HG02973 (cell line): Measurements from ENCODE around the gene SYTL3.
"Not testable (repeated sequence)": the region's sequence is repeated elsewhere in the genome, so short reads cannot be mapped to it uniquely, and the experiment has no call there.

Source experiments
- ATAC-seq: cut with Tn5 transposase; IDR thresholded peaks from one replicate; pipeline ENCODE4 v1.9.1; 2021; ENCODE audit warnings: moderate library complexity; ENCODE audit not compliant: unreplicated experiment

The SYTL3 gene

DNA sequence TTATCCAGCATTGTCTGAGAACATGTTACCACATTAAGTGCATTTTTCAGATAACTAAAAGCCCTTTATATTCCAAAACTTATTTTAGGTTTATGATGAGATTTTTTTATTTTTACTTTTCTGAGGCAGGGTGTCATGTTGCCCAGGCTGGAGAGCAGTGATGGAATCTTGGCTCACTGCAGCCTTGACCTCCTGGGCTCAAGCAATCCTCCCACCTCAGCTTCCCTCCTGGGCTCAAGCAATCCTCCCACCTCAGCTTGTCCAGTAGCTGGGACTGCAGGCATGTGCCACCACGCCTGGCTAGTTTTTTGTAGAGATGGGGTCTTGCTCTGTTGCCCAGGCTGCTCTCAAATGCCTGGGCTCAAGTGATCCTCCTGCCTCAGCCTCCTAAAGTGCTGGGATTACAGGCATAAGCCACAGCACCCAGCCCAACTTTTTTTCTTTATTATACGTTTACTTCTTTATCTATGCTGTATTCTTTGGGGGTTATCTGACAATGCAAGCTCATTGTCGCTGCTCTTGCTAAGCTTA is 11.5 kb upstream of the SYTL3 start:
- no peak for ATAC-seq

DNA sequence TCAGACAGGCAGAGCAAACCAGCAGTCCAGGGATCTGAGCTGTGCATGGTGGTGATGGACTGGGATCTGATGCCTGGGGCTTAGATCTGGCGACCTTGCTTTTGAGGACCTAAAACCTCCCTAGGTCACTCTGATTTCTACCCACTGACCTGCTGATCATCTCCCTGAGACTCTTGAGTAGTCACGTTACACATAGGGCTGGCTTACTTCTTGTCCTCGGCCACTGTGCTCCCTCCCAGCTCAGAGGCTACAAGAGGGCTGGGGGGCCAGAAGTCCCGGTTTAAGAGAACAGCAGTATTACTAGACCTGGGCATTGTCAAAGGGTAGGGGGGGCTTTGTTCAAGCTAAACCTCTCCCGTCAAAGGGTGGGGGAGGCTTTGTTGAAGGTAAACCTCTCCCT is 10.8 kb upstream of the SYTL3 start:
- ATAC-seq: no peak

DNA sequence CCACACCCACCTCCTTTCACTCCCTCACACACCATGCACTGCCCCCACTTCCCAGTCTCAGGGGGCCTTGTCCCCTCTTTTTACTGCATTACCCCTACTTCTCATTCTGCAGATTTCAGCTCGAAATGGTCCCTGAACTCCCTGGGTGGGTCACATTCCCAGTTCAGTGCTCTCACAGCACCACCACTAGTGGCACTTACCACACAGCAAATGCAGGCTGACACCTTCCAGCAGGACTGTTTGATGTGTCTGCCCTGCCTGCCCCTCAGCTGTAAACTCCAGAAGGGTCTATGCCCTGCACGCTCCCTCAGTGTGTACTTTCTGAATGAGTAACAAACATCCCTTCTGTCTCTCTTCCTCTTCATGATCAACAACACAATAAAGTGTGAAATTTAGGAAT is 9.3 kb upstream of the SYTL3 start:
- ATAC-seq: no peak

DNA sequence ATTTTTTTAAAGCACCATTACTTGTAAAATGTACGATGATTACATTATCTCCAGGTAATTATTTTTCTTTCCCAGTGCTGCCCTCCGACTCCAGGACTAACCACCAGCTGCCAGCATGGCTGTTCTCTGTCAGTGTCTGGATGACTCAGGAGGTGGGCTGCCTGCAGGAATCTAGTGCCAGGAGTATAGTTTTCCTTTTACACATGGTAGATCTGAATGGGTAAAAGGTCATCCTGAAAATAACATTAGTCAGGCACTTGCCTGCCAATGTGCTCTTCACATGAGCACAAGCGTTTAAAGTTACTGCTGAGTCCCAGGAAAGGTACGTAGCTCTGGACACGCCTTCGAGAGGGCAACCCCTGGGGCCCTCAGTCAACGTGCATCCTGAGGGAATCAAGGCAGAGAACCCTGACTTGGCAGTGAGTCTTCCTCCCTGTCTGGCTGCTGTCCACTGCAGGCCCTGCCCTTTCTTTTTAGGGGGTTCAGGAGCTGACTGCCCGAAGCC is 7.7 kb upstream of the SYTL3 start:
- no peak for ATAC-seq

DNA sequence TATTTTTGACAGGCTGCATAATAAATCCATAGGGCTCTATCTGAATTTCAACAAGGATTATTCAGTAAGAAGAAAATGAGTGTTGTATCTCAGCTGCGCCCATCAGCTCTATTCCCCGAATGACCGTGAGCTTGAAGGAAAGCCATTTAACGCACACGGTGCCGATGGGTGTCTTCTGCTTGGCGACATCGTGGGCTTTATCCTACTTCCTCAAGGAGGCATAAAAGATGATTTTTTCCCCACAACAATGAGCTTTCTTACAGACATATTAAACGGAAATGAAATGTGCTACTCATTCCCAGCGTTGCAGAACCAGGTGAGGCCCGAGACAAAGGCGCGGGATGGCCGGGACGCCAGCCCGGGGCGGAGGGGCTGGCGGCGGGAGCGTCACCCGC is 6.0 kb upstream of the SYTL3 start:
- ATAC-seq: no peak

DNA sequence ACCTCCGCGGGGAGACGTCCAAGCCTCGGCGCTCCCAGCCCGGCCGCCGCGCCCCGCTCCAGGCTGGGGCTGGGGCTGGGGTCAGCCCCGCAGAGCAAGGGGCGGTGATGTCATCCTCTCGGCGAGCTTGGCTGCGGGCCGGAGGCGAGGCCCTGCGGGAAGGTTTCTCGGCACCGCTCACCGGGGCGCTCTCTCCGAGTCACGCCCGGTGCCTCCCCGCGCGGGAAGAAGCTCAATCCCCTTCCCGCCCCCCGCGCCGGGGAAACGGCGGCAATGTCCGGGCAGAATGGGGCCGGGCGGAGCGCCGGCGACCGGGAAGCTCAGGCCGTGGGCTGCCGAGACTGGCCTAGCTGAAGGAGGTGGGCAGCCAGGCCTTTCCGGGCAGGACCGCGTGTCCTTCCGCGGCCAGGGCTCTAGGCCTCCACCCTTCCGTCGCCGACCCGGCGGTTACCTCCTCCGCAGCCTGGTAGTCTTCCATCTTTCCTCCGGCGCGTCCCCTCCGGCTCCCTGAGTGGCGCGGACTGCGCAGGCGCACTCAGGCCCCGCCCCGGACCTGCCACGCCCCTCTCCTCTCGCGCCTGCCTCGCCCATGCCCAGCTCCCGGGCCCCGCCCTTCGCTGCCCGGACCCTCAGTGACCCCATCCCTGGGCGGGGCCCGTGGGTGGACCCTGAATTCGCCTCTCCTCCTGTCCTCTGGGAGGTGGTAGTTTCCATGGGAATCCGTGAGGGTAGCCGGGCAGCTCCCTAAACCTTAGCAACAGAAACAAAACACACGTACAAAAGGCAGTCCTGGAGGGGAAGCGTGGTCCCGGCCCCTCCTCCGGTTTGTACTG is 5.4 kb upstream of the SYTL3 start, which contains the start of gene DYNLT1:
Gene DYNLT1 (minus strand): TSS at position 513 of the 833 bp plus-strand sequence. CDS start 35 bp downstream, at position 478.
- peak; percentile 51 for ATAC-seq

DNA sequence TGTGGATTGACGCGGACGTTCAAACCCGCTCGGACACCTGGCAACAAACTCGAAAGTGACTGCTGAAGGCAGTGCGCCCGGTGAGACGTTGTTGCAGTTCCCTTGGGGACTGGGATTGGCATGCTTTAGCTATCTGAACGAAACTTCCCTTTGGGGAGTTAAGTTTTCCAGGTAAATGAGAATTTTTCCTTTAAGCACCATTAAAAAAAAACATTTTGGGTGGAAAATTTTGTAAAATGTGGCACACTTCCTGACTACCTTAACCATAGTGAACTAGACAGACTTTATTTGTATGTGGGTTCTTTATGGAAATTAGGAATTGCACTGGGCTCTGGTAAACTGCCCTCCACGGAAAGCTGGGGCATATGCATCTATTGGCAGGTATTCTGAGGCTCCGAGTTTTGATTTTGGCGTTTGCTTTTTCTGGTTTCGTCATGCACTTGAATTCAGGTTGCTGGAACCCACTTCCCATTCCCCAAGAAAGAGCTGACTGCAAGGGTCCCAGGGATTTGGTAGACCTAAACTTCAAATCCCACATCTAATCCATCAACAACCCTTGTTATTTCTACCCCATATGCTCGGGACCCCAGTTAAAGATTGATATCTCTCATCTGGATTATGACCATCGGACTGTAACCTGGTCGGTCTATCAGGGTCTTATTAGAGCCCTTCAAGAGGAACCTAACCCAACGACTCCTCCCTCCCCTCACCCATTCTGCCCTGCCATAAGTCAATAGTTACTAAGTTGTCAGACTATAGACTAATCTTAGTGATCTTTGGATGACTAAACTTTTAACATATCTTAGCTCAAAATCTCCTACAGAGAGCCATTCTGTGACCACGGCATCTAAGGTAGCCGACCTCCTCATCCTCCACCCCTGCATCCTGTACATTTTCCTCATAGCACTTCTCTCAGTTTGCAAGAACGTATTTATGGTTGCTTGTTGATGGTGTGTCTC is 4.5 kb upstream of the SYTL3 start:
- ATAC-seq: no peak

DNA sequence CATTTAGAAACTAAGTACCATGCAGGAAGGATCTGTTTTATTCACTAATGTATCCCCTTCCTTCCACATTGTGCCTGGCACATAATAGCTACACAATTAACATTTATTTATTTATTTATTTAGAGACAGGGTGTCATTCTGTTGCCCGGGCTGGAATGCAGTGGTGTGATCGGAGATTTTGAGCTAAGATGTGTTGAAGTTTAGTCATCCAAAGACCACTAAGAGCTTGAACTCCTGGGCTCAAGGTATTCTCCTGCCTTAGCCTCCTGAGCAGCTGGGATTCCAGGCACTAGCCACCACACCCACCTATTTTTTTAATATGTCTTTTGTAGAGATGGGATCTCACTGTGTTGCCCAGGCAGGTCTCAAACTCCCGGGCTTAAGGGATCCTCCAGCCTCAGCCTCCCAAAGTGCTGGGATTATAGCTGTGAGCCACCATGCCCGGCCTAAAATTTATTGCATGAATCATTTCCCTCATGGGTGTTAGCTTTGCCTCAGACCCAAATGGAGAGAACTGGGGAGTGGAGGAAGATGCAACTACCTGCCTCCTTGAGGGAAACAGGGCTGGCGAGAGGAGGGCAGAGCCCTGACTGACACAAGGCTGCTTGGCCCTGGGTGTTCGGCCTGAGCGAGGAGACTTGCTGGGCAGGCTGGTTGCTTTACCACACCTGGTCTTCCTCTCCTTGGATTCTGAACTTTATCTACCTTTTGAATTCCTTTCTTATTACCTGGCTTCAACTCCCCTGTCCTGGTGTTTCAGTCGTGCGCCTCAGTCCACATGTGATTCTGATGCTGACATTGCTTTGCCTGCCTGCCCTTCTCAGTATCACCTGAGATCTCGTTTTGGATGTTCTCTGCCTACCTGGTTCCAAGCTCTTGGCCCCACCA is 3.6 kb upstream of the SYTL3 start:
- no peak for ATAC-seq

DNA sequence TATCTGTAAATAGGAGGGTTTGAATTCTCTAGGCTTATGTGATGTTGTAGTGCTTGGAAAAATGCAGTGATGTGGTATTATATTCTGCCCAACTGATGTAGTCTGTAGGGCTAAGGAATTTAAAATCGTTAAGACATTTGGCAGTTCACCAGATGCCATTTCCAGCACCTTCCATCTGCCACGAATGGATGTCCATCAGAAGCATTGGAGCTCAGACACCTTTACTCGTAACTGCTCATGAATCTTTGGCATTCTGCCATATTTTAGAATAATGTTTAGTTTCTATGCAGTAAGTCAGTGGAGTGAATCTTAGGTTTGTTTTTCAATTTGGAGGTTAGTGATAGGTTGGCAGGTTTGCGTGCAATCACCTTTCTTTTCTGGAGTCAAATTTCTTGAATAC is 2.4 kb upstream of the SYTL3 start:
- ATAC-seq: no peak

DNA sequence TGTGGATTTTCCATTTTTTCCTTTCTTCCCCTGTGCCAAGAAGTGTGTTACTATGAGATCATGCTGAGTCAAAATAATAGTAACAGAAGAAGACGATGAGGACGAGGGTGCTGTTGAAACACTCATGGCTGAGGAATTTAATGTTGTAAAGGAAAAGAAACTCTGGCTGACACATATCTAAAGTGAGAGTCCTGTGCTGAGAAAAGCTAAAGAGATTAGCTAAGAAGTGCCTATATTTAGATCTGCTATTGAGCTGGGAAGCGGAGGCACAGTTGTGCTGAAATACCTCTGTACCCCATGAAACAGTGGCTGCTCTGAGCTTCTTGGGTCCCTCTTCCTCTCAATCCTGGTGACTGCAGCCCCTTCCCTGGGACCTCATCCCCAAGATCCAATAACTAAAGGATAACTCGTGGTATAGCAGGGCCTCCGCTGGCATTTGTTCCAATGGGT is 1.1 kb upstream of the SYTL3 start:
- ATAC-seq: peak; percentile 26

DNA sequence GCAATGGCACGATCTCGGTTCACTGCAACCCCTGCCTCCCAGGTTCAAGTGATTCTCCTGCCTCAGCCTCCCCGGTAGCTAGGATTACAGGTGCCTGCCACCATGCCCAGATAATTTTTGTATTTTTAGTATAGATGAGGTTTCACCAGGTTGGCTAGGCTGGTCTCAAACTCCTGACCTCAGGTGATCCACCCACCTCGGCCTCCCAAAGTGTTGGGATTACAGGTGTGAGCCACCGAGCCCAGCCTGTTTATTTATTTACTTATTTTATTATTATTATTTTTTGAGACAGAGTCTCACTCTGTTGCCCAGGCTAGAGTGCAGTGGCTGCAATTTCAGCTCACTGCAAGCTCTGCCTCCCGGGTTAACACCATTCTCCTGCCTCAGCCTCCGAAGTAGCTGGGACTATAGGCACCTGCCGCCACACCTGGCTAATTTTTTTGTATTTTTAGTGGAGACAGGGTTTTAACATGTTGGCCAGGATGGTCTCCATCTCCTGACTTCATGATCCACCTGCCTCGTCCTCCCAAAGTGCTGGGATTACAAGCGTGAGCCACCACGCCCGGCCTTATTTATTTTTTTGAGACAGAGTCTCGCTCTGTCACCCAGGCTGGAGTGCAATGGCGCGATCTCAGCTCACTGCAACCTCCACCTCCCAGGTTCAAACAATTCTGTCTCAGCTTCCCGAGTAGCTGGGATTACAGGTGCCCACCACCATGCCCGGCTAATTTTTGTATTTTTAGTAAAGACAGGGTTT is 2.3 kb downstream of the SYTL3 start:
- not testable (repeated sequence) for ATAC-seq

DNA sequence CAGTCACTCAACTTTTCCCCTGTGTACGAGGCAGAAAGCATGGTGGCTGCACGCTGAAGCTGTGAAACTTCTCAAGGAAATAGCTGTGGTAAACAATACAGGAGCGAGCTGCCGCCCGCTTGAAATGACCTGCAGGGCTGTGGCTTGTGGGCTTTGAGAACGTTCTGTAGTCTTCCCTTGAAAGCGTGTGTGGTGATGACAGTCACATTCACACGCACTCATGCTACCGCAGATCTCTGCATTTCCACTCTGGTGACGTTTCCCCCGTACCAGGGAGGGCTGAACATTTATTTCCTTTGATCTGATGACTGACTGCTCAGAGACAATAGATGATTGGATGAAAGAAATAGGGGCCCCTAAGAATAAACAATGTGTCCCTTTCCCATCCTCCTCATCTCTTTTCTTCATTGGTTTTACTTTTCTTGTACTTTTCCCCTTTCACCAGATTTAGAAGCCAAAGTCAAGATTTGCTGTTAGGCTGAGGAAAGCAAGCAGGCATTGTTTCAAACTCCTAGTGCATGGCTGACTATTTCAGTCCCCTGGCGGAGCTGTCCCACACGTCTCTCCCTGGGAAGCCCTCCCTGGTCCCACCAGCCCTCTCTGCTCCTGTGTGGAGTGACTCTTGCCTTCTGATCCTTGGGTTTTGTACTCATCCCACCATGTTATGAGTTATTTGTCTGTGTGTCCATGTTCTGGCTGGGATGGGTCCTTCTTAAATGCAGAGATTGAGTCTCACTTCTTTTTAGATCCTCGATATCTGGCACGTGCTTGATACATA is 3.9 kb downstream of the SYTL3 start:
- ATAC-seq: peak; percentile 42

DNA sequence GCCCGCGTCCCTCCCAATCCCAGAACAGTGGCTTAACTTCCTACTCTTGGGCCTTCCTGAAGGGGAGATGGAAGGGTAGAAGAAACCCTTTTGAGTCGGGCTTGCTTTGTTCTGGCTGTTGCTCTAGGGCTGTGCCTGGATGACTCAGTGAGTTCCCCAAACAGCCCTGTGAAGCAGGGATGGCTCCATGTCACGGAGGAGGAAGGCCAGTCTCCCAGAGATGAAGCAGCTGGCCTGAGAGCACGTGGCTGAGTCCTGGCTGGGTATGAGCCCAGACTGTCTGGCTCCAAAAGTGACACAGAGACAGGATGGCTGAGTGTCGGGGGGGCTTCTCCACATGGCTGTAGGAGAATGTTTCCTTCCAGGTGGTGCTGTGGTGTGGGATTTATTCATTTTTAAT is 4.6 kb downstream of the SYTL3 start:
- ATAC-seq: no peak

DNA sequence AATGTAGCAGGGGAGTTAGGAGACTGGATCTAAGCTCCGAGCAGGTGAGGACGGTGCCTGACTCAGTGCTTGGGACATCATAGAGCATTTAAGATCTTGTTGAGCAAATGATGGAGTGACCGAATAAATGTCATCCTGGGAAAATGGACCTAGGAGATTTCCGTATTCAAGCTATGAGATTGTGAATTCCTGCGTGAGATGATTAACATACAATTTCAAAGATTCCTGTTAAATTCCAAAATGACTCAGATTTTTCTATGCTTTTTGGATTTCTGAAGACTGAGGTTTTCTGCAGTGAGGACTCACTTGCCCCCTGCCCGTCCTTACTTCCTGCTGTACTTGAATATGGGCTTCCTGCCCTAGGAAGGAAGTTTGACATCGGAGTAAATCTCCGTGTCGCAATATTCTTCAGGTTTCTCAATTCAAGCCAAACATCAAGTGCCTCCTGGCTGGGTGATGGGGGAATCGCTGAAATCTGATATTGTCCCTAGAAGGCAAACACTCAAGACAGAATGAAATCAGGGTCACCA is 5.2 kb downstream of the SYTL3 start:
- ATAC-seq: no peak

DNA sequence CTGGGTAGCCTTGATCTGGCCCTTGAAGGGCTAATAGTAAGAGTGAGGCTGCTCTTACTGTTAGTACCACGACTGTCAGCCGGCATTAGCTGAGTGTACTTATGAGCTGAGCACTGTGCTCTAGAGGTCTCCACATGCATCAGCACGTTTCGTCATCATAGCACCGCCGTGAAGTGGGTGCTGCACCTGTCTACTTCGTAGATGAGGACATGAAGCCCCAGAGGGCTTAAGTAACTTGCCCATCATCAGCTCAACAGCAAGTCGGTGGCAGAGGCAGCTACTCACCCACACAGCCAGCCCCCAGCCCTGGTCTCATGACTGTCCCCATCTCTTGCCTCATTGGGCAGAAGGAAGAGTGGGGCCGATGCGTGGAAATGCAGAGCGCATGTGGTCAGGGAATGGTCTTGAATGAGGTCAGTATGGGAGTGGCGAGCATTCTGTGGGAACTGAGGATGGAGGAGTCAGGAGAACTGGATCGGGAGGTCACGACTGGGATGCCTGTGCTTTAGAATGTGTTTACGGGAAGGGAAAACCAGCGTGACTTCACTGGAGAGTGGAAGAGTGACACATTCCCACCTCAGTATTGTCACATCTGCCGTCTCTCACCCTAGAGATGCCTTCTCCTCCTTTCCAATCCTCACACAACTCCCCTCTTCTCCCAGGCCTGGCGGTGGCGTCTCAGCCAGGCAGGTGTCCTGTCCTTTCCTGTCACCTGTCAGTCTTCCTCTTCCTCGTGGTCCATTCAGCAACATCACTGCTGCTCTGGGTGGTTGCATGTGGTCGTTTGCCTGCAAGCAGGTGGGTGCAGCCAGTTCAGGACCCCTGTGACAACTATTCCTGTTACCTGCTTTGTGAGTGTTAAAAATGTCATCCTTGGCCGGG is 6.0 kb downstream of the SYTL3 start:
- no peak for ATAC-seq

DNA sequence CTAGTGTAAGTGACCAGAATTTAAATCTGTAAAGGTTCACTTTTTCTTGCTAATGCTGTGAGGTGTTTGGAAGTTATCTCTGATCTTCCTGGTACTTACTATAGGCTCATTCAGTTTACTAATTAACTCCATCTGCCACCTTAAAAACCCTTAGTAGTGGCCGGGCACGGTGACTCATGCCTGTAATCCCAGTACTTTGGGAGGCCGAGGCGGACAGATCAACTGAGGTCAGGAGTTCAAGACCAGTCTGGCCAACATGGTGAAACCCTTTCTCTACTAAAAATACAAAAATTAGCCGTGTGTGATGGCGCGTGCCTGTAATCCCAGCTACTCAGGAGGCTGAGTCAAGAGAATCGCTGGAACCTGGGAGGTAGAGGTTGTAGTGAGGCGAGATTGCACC is 7.1 kb downstream of the SYTL3 start:
- ATAC-seq: not testable (repeated sequence)

DNA sequence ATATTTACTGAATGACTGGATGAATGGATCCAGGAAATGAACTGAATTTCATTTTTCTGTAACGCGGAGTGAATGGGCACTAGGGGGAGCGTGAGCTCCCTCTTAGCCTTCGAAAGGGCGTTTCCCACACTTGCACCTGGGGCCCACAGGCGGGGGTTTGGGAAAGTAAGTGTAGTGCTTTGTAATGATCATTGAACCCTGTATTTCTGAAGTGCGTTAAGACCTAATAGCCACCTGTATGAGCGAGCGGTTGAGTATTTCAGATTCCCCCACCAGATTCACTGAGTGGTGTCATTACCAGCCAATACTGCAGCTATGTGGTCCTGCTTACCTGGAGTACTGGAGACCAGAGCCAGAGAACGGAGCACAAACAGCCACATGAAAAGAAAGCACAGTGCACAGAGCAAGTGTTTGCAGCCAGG is 10.5 kb downstream of the SYTL3 start:
- ATAC-seq: no peak
